ENCODE measurements around the gene PLBD2.

The PLBD2 gene

GRCh38 chr12:113369391-113369985 is 11.1 kb downstream of the PLBD2 start:
- DNase-seq (ENCODE audit: low read depth) = no peak

- no peak for DNase-seq (ENCODE audit: low read depth)
Observed at GRCh38 chr12:113370923-113371682, 12.7 kb downstream of the PLBD2 start.

DNA sequence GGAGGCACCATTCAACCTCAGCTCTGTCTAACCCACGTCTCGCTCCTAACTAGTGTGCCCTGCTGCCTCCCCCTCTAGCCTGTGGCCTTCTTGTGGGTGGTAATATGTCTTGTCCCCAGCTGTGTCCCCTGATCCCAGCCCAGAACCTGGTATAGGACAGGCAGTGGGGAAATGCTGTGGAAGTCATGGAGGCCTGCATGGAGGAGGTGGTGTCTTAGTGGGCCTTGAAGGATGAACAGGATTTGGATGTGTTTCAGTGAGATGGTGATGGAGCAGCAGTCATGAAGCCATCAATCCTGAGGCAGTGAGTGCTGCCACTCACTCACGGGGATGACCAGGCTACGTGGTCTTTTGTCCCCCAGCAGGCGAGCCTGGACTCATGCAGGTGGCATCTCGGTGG is 13.4 kb downstream of the PLBD2 start:
- no peak for DNase-seq (ENCODE audit: low read depth)

DNA sequence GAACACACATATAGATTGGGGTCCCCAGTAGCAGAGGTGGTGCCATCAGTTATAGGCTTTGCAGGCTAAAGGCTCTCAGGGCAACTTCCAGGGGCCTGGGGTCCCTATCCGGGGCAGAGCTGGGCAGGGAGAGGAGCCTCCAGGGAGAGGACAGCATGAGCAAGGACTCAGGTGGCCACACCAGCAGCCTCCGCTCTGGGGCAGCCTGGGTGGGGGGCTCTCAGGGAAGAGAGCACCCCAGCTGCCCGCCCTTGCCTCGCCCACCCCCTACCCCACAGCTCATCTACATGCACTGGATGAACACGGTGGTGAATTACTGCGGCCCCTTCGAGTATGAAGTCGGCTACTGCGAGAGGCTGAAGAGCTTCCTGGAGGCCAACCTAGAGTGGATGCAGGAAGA is 14.0 kb downstream of the PLBD2 start:
- DNase-seq (ENCODE audit: low read depth) = no peak

DNA sequence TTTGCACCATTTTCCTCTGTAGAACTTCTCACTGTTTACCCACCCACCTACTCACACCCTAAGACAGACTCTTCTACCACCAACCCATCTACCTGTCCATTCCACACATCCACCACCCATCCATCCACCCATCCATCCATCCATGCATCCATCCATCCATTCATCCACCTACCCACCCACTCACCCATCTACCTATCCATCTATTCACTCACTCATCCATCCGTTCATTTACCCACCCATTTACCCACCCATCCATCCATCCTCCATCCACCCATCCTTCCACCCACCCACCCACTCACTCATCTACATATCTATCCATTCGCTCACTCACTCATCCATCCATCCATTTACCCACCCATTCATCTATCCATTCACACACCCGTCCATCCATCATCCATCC is 15.1 kb downstream of the PLBD2 start:
- no peak for DNase-seq (ENCODE audit: low read depth)

GRCh38 chr12:113373969-113374368 is 15.6 kb downstream of the PLBD2 start:
- DNase-seq (ENCODE audit: low read depth) = no peak

GRCh38 chr12:113374823-113375428 is 16.5 kb downstream of the PLBD2 start:
- DNase-seq (ENCODE audit: low read depth) = no peak

- DNase-seq (ENCODE audit: low read depth) = no peak
Observed at GRCh38 chr12:113378291-113378690, 19.9 kb downstream of the PLBD2 start.

DNA sequence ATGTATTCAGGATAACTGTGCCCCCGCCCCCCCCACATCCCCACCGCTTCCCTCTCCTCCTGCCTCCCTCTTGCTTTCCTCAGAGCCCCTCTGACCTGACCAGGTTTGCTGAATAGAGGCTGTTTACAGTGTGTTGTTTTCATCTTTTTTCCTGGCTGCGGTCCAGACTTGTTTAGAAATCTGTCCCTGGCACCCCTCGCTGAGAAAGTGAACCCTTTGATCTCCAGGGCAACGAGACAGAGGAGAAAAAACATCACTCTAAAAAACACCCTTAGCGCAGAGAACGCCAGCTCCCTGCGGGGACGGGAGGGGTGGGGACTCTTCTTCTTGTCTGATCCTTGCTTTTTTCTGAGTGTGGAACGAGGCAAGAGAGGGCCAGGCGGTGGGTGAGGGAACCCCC is 22.8 kb downstream of the PLBD2 start:
- no peak for DNase-seq (ENCODE audit: low read depth)

DNA sequence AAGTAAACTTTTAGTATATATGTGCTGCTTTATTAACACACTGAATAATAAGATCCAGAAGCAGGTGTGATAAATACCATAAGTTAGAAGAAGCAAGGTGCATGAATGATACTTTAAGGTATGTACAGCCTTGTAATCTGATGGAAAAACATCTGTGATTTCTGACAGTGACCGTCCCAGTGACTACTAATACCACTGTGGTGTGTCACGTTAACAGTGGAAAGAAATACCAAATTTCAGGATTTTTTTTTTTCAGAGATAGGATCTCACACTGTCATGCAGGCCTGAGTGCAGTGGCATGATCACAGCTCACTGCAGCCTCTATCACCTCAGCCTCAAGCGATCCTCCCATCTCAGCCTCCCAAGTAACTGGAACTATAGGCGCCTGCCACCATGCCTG is 23.8 kb downstream of the PLBD2 start:
- DNase-seq (ENCODE audit: low read depth) = no peak

GRCh38 chr12:113384778-113385177 is 26.4 kb downstream of the PLBD2 start:
- DNase-seq (ENCODE audit: low read depth) = no peak

GRCh38 chr12:113385282-113385882 is 27.0 kb downstream of the PLBD2 start:
- DNase-seq (ENCODE audit: low read depth) = no peak

DNA sequence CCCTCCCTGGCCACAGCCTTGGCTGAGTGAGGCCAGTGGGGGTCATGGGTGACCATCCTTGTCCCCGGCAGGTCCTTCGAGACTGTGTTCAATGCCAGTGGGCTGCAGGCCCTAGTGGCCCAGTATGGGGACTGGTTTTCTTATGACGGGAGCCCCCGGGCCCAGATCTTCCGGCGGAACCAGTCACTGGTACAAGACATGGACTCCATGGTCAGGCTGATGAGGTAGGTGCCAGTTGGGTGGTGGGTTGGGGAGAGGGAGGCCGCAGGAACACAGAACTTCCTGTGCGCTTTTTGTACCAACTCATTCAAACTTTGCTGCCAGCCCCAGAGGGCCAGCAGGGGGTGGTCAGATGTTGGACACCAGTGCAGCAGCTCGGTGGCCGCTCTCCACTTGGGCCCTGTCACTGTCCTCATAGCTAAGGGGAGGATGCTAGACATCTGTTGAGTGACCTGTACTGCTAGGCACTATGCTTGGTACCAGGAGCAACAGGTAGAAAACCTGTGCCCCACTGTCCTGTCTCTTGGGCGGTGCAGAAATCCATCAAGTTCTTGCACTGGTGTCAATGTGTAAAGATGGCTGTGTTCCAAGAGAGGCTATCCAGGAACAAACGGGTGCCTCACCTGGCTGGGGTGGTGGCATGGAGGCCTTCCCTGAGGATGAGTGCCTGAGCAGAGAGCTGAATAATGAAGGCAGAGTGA is 28.6 kb downstream of the PLBD2 start:
- no peak for DNase-seq (ENCODE audit: low read depth)

GRCh38 chr12:113387631-113388030 is 29.2 kb downstream of the PLBD2 start:
- DNase-seq (ENCODE audit: low read depth) = no peak

GRCh38 chr12:113388351-113388750 is 30.0 kb downstream of the PLBD2 start:
- DNase-seq (ENCODE audit: low read depth) = no peak

DNA sequence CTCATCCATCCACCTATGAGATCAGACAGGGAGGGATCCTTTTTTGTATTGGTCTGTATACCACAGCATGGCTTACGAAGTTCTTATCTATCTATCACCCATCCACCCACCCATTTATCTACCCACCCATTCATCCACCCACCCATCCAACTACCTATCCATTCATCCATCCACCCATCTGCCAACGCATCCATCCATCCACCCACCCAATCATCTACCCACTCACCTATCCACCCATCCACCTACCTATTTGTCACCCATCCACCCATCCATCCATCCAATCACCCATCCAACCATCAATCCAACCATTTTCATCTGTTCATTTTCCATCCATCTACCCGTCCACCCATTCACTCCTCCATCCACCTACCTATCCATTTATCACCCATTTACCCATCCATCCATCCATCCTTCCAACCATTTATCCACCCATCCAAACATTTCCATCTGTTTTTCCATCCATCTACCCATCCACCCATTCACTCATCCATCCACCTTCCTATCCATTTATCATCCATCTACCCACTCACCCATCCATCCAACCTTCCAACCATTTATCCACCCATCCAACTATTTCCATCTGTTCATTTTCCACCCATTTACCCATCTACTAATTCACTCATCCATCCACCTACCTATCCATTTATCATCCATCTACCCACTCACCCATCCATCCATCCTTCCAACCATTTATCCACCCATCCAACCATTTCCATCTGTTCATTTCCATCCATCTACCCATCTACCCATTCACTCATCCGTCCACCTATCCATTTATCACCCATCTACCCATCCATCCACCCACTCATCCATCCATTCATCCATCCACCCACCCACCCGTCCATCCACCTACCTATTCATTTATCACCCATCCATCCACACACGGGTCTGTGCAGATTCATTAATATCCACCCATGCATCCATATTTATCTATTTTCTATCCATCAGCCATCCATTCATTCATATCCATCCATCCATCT is 32.0 kb downstream of the PLBD2 start:
- DNase-seq (ENCODE audit: low read depth) = no peak

DNA sequence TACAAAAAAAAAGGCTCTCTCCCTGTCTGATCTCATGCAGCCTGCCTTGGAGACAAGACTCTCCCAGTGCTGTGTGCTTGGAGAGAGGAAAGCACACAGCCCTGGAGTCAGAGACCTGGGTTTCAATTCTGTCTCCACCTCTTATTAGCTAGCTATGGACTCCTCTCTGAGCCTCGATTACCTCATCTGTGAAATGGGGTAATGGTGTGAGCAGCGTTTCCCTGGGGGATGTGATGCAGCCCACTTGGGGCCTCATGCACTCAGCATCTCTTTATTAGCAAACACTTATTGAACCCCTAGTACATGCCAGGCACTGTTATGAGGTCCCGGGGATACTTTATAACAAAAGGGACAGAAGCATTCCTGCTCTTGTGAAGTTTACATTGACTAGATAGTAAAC is 32.8 kb downstream of the PLBD2 start:
- DNase-seq (ENCODE audit: low read depth) = no peak

DNA sequence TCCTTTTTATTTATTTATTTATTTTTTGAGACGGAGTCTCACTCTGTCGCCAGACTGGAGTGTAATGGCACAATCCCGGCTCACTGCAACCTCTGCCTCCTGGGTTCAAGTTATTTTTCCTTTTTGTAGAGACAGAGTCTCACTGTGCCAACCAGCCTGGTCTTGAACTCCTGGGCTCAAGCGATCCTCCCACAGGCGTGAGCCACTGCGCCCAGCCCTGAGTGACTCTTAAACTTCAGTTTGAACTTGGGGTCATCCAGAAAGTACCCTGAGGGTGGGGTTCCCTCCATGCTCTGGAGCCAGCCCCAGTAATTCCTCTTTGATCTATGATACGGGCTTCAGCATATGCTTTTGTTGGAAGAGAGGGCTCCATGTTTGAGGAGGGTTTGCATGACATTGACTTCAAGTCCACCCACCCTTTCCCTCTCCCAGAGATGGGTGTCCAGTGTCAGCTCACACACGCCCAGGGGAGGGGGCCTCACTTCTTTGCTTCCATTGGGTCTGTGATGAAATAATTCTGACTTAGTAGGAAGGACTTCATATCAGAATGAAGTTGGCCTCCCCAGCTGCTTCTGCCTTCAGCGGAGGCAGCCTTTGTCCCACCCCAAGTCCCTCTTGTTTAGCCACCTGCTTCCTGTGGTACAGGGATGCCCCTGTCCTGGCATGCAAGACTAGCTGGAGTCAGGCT is 33.4 kb downstream of the PLBD2 start:
- DNase-seq (ENCODE audit: low read depth) = no peak

DNA sequence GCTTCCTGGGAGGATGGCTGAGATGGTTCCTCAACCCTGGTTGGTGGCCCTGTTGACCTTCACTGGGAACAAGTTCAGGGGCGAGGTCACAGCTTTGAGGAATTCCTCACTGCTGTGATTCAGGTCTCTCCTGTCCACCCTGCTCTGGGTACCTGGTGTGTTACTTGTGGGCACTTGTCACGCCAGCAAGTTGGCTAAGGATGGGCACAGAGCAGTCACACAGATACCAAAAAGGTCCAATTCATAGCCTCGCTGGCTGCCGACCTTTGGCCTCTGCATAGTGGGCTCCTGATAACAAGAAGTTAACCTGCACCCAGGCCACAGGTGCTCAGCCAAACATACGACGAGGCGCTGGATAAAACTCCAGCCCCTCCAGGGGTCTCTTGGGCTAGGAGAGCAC is 34.1 kb downstream of the PLBD2 start:
- no peak for DNase-seq (ENCODE audit: low read depth)

DNA sequence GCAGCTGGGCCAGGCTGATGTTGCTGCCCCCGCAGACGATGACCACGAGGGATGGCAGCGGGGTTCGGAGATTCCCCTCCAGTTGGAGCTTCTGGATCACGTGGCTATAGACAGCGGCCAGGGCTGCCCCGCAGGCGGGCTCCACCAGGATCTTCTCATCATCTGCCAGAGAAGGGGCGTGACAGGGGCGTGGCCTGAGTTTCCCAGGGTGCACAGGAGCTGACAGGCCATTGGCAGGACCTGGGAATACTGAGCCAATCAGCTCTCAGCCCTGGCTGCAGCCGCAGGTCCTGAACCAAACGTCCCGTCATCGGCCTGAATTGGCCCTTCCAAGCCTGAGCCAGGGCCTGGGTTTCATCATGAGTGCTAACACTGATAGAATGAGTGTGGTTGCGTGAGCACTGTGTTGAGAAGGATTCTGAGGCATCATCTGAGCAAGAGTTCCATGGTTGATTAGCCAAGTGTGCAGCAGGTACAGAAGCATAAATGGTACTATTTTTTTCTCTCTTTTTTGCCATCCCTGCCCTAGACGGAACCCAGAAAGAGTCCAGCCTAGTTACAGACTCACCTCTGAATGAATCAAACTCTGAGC is 34.7 kb downstream of the PLBD2 start:
- no peak for DNase-seq (ENCODE audit: low read depth)
